AG04449 (cell line): Measurements from ENCODE around the gene ABL1.

Source experiments
- CTCF ChIA-PET: fragments of 350-600 bp; formaldehyde crosslinking; extraction: SDS; loops from one replicate; lab custom pipeline; 2021; ENCODE audit warnings: antibody characterized with exemption; lab: Yijun Ruan, JAX
- POLR2A ChIA-PET: fragments of 400-600, 350-600 bp; formaldehyde crosslinking; extraction: SDS; loops from one replicate; lab custom pipeline; 2020; ENCODE audit warnings: antibody characterized with exemption, inconsistent platforms; lab: Yijun Ruan, JAX
- DNase-seq: peaks from one replicate; pipeline ENCODE4 v3.0.0-alpha.2; 2010; ENCODE audit warnings: low read depth, low spot score
- H3K4me3 ChIP-seq: 2 replicates; pipeline ENCODE4 v1.5.1; 2011; ENCODE audit warnings: low read depth, mild to moderate bottlenecking, control low read depth, low read length
- CTCF ChIP-seq: IDR thresholded peaks from one replicate; pipeline ENCODE4 v1.5.1; 2011; ENCODE audit warnings: mild to moderate bottlenecking, moderate library complexity, low read length, control low read depth, inconsistent platforms; ENCODE audit not compliant: insufficient read depth; ENCODE audit errors: missing control alignments

Gene ABL1

GRCh38 chr9:130917168-130917960 is 82.3 kb downstream of the ABL1 start:
- DNase-seq = no peak
- TF ChIP-seq CTCF = no peak
- ChIA-PET CTCF (interaction anchor here (1.4 kb wide), 1 partner anchor 10 kb away, joined by 3 read pairs; no protein-coding TSS in a partner anchor), POLR2A (no interaction called here)
- H3K4me3 ChIP-seq = no peak overlapping the region

DNA sequence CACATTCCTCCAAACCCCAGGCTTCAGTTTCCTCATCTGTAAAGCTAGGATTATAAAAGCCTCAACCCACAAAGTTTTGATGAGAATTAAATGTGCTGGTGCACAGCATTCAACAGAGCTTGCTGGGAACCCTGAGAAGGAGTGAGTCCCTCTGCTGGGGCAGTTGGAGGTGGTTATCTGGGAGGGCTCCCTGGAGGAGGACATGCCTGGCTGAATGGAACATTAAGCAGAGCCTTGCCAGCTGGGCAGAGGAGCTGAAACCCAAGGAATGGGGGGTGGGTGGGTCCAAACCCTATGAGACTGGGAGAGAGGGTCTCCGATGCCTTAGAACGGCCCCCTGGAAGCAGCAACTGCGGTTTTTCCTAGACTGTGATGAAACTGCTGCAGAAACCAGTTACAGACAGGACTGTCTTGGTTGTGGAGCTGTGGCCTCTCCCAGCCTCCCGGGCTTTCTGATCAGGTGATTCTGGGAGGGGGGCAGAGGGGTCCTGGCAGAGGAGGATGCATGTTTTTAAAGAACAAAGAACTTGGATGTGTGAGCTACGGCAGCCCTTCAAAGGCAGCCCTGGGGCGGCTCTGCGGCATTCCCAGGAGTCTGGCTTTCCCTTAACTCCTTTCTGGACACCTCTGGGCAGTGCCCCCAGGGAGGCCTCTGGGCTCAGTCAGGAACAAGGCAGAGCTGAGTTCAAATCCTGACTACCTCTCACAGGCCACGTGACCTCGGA is 83.2 kb downstream of the ABL1 start:
- ChIA-PET POLR2A (no interaction called here), CTCF (interaction anchor here (1.4 kb wide), 1 partner anchor 9 kb away, joined by 3 read pairs; no protein-coding TSS in a partner anchor)
- DNase-seq = no peak
- no peak overlapping the region for H3K4me3 ChIP-seq
- TF ChIP-seq CTCF = no peak

GRCh38 chr9:130918826-130919558 is 83.9 kb downstream of the ABL1 start:
- ChIA-PET CTCF (interaction anchor here (1.0 to 1.4 kb wide), 2 partner anchors 8 to 79 kb away, joined by 3 read pairs; no protein-coding TSS in a partner anchor), POLR2A (no interaction called here)
- no peak for TF ChIP-seq CTCF
- DNase-seq = no peak
- no peak overlapping the region for H3K4me3 ChIP-seq

DNA sequence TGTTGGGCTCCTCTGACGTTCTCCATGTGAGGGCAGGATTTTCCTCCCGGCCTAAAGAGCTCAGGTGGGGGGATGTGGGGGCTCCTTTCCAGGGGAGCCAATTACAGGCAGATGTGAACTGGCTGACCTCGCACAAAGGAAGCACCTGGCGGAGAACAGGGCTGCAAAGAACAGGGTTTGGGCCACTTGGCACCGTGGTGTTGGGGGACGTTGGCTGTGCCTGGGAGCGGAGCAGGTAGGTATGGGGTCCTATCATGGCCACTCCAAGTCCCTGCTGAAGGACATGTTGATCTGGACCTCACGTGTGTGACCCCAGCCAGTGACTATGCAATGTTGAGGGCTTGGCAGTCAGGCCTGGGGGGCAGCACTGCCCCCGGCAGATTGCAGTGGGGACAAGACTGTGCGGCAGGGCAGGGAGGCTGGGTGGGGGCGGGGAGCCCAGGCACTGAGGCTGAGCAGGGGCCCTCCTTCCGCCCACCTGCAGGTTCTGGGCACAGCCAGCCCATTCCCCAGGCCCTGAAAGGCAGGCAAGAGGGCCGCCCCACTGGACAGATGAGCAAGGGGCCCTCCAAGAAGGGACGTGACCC is 84.6 kb downstream of the ABL1 start:
- POLR2A ChIA-PET = no interaction called here
- CTCF ChIA-PET = interaction anchor here (1.0 kb wide), 1 partner anchor 79 kb away, joined by 3 read pairs; no protein-coding TSS in a partner anchor

DNA sequence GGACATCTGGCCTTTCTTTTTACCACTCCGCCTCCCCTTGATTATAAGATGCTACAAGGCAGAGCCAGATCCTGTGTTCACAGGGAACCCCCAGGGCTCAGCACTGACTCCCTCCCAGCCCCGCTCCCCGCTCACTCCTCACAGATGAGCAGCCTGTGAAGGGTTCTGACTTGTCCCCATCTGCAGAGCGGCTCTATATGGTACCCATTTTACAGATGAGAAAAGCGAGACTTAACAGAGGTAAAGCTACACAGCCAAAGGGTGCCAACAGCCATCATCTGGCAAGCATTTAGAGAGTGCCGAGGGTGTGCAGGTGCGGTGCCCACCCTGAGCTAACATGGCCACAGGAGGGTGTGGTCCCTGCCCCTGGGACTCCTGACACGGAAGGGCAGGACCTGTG is 85.2 kb downstream of the ABL1 start:
- ChIA-PET POLR2A (no interaction called here), CTCF (interaction anchor here (1.1 kb wide), 2 partner anchors 13 to 78 kb away, joined by 3 read pairs; no protein-coding TSS in a partner anchor)
- no peak overlapping the region for H3K4me3 ChIP-seq
- TF ChIP-seq CTCF = no peak
- DNase-seq = no peak

More for the DNA sequence above, 84.6 kb downstream of the ABL1 start:
- DNase-seq = no peak
- no peak for TF ChIP-seq CTCF
- H3K4me3 ChIP-seq = no peak overlapping the region
